SK-N-DZ (cell line): ENCODE measurements around the gene NR1H2. TPM values are rescaled to one million over a fixed set of nuclear protein-coding genes. Genes with fewer than 3 reads are reported as not detected.
"Not testable (repeated sequence)": the region's sequence is repeated elsewhere in the genome, so short reads cannot be mapped to it uniquely, and the experiment has no call there.

Source experiments
- DNase-seq: peaks from one replicate; pipeline ENCODE4 v3.0.0-alpha.2; 2015; ENCODE audit warnings: low spot score
- polyA plus RNA-seq, 2 experiments: library from polyadenylated mRNA; depleted of rRNA; stranded (reverse); fragments of >200 nt; gene quantifications; 2 replicates each; pipeline ENCODE4 v1.2.3, GENCODE V29; 2014

The NR1H2 gene
- polyA plus RNA-seq (2014; cell fraction: cytosol; rRNA removed): 13.1 and 19.1 TPM in 2 replicates
- 33.6 and 35.6 TPM in 2 replicates for polyA plus RNA-seq (2014; cell fraction: nucleus; rRNA removed)

GRCh38 chr19:50376166-50377050, at the start of gene NR1H2:
Gene NR1H2 (plus strand): TSS chr19:50376457. CDS start chr19:50377606, 1,149 bp downstream.
- DNase-seq: peak; percentile 94

GRCh38 chr19:50327013-50327412, 49.2 kb upstream of the NR1H2 start:
- DNase-seq: no peak

GRCh38 chr19:50327461-50328223, 48.6 kb upstream of the NR1H2 start:
- no peak for DNase-seq

- no peak for DNase-seq
Observed at GRCh38 chr19:50328224-50328872, 47.9 kb upstream of the NR1H2 start.

- DNase-seq: no peak
Observed at GRCh38 chr19:50328873-50329145, 47.4 kb upstream of the NR1H2 start.

GRCh38 chr19:50329146-50329925, 46.9 kb upstream of the NR1H2 start, which contains the start of gene KCNC3:
Gene KCNC3 (minus strand): TSS chr19:50329377. CDS start chr19:50329082, 295 bp downstream.
- DNase-seq: peak; percentile 97

GRCh38 chr19:50329926-50330294, 46.3 kb upstream of the NR1H2 start:
- DNase-seq: not testable (repeated sequence)

- peak; percentile 72 for DNase-seq
Observed at GRCh38 chr19:50330365-50331078, 45.7 kb upstream of the NR1H2 start.

- DNase-seq: no peak
Observed at GRCh38 chr19:50331221-50331993, 44.9 kb upstream of the NR1H2 start.

- no peak for DNase-seq
Observed at GRCh38 chr19:50331994-50332243, 44.3 kb upstream of the NR1H2 start.

- DNase-seq: no peak
Observed at GRCh38 chr19:50332244-50333038, 43.8 kb upstream of the NR1H2 start.

GRCh38 chr19:50333235-50333736, 43.0 kb upstream of the NR1H2 start:
- peak; percentile 31 for DNase-seq

GRCh38 chr19:50333737-50334617, 42.3 kb upstream of the NR1H2 start:
- no peak for DNase-seq

- no peak for DNase-seq
Observed at GRCh38 chr19:50334741-50335421, 41.4 kb upstream of the NR1H2 start.

- not testable (repeated sequence) for DNase-seq
Observed at GRCh38 chr19:50337031-50337430, 39.2 kb upstream of the NR1H2 start.

GRCh38 chr19:50340331-50340730, 35.9 kb upstream of the NR1H2 start:
- no peak for DNase-seq

- no peak for DNase-seq
Observed at GRCh38 chr19:50341091-50341564, 35.1 kb upstream of the NR1H2 start.
